H1 (cell line): ENCODE data around the gene USP53. TPM values are rescaled to one million over a fixed set of nuclear protein-coding genes. Genes with fewer than 3 reads are reported as not detected.

Source experiments
- CTCF ChIA-PET: fragments of 300-600 bp; sonication (Branson Sonifier 250); formaldehyde crosslinking; loops from one replicate; lab custom pipeline; 2021; ENCODE audit not compliant: partially characterized antibody; lab: Charles Lee
- POLR2A ChIA-PET: fragments of 300-600 bp; sonication (Branson Sonifier 250); formaldehyde crosslinking; loops from one replicate; lab custom pipeline; 2021; ENCODE audit warnings: inconsistent platforms; ENCODE audit not compliant: partially characterized antibody; lab: Charles Lee
- DNase-seq, 2 experiments: peaks; one replicate each; pipeline versions ENCODE4 v3.0.0 to v3.0.0-alpha.2; 2010 to 2022; ENCODE audit warnings: low spot score in 2 of 2, low read depth in 1 of 2, mixed read lengths in 1 of 2
- FAIRE-seq: peaks from 2 replicates; lab custom pipeline; 2011; peaks lifted over from hg19 to GRCh38; lab: Jason Lieb, UNC
- H2AFZ ChIP-seq: 2 replicates; pipeline ENCODE4 v1.8.1; 2012; ENCODE audit warnings: low read length, inconsistent platforms
- H2AK5ac ChIP-seq: 2 replicates; pipeline ENCODE4 v1.6.1; 2013; ENCODE audit warnings: low read depth, low read length
- H2BK120ac ChIP-seq: replicated peaks from 2 replicates; pipeline ENCODE3; 2013; ENCODE audit warnings: low read depth, low read length, inconsistent platforms
- H2BK12ac ChIP-seq: 2 replicates; pipeline ENCODE4 v1.6.1; 2013; ENCODE audit warnings: low read depth, low read length
- H2BK15ac ChIP-seq: 2 replicates; pipeline ENCODE4 v1.6.1; 2013; ENCODE audit warnings: low read length
- H2BK20ac ChIP-seq: 2 replicates; pipeline ENCODE4 v1.6.1; 2013; ENCODE audit warnings: low read length
- H2BK5ac ChIP-seq: 2 replicates; pipeline ENCODE4 v1.6.1; 2013; ENCODE audit warnings: low read depth, low read length
- H3K14ac ChIP-seq: 2 replicates; pipeline ENCODE4 v1.6.1; 2013; ENCODE audit warnings: inconsistent platforms; ENCODE audit not compliant: insufficient read length
- H3K18ac ChIP-seq: 2 replicates; pipeline ENCODE4 v1.6.1; 2013; ENCODE audit warnings: low read length; ENCODE audit errors: extremely low read depth
- H3K23ac ChIP-seq: 2 replicates; pipeline ENCODE4 v1.6.1; 2013; ENCODE audit warnings: inconsistent platforms; ENCODE audit not compliant: insufficient read length
- H3K23me2 ChIP-seq: 2 replicates; pipeline ENCODE4 v1.6.1; 2013; ENCODE audit warnings: low read depth, low read length
- H3K27ac ChIP-seq: 2 replicates; pipeline ENCODE4 v1.6.1; 2011; ENCODE audit warnings: low read depth, low read length, inconsistent platforms
- H3K27me3 ChIP-seq, 4 experiments: replicated peaks in 1 of 4; 1 replicate in 1 of 4; 2 replicates in 3 of 4; pipeline versions ENCODE4 v1.6.1 to v1.8.1; 2011 to 2013; ENCODE audit warnings: low read length in 3 of 4, mild to moderate bottlenecking in 3 of 4, inconsistent platforms in 2 of 4, mixed read lengths in 2 of 4, moderate library complexity in 1 of 4; ENCODE audit not compliant: control insufficient read depth in 3 of 4, insufficient read depth in 3 of 4; ENCODE audit errors: extremely low read depth in 1 of 4
- H3K36me3 ChIP-seq, 4 experiments: 2 replicates each; pipeline versions ENCODE4 v1.6.1 to v1.8.1; 2011 to 2013; ENCODE audit warnings: mild to moderate bottlenecking in 4 of 4, low read length in 3 of 4, moderate library complexity in 2 of 4, control low read depth in 1 of 4, inconsistent platforms in 1 of 4; ENCODE audit not compliant: insufficient read depth in 4 of 4, control insufficient read depth in 2 of 4
- H3K4ac ChIP-seq: replicated peaks from 2 replicates; pipeline ENCODE3; 2013; ENCODE audit warnings: low read length, low read depth, mixed read lengths, inconsistent platforms; ENCODE audit not compliant: insufficient read length
- H3K4me1 ChIP-seq, 4 experiments: replicated peaks in 1 of 4; 1 replicate in 1 of 4; 2 replicates in 3 of 4; pipeline versions ENCODE4 v1.6.1 to v1.8.1; 2011 to 2013; ENCODE audit warnings: low read length in 3 of 4, inconsistent platforms in 2 of 4, mixed read lengths in 1 of 4; ENCODE audit not compliant: insufficient read depth in 4 of 4, control insufficient read depth in 3 of 4
- H3K4me2 ChIP-seq, 2 experiments: 2 replicates each; pipeline versions ENCODE4 v1.6.1 to v1.8.1; 2011 to 2013; ENCODE audit warnings: low read depth in 2 of 2, low read length in 2 of 2, control low read depth in 1 of 2, inconsistent platforms in 1 of 2, mild to moderate bottlenecking in 1 of 2; ENCODE audit not compliant: insufficient read depth in 1 of 2
- H3K4me3 ChIP-seq, 4 experiments: fragments of 200-600, 300-600 bp in 1 of 4; sonication (generic), shearing (Covaris generic), sonication (Bioruptor Twin) in 1 of 4; 2 replicates each; pipeline versions ENCODE4 v1.5.1 to v1.8.1; 2011 to 2016; ENCODE audit warnings: low read length in 4 of 4, low read depth in 3 of 4, control low read depth in 2 of 4, inconsistent platforms in 2 of 4, mild to moderate bottlenecking in 2 of 4, mixed read lengths in 1 of 4, moderate library complexity in 1 of 4; ENCODE audit not compliant: insufficient read depth in 2 of 4; ENCODE audit errors: extremely low read depth in 1 of 4
- H3K56ac ChIP-seq: replicated peaks from 2 replicates; pipeline ENCODE3; 2013; ENCODE audit warnings: low read depth, mild to moderate bottlenecking, mixed read lengths, low read length, inconsistent platforms; ENCODE audit not compliant: insufficient read length
- H3K79me1 ChIP-seq: 2 replicates; pipeline ENCODE4 v1.6.1; 2013; ENCODE audit warnings: low read depth, low read length, control low read depth
- H3K79me2 ChIP-seq, 2 experiments: 2 replicates each; pipeline versions ENCODE4 v1.6.1 to v1.8.1; 2012 to 2013; ENCODE audit warnings: low read length in 2 of 2, mild to moderate bottlenecking in 2 of 2, inconsistent platforms in 1 of 2; ENCODE audit not compliant: insufficient read depth in 2 of 2, control insufficient read depth in 1 of 2
- H3K9ac ChIP-seq, 4 experiments: replicated peaks in 1 of 4; 1 replicate in 1 of 4; 2 replicates in 3 of 4; pipeline versions ENCODE4 v1.6.1 to v1.8.1; 2011 to 2013; ENCODE audit warnings: low read depth in 3 of 4, low read length in 3 of 4, control low read depth in 2 of 4, mild to moderate bottlenecking in 2 of 4, moderate library complexity in 2 of 4, inconsistent platforms in 1 of 4; ENCODE audit errors: extremely low read depth in 1 of 4
- H3K9me3 ChIP-seq, 2 experiments: 2 replicates each; pipeline versions ENCODE4 v1.6.1 to v1.8.1; 2012 to 2013; ENCODE audit warnings: mild to moderate bottlenecking in 2 of 2, moderate library complexity in 2 of 2, control low read depth in 1 of 2, inconsistent platforms in 1 of 2, low read depth in 1 of 2, low read length in 1 of 2, mixed read lengths in 1 of 2; ENCODE audit not compliant: insufficient read depth in 2 of 2
- H4K20me1 ChIP-seq, 2 experiments: replicated peaks in 1 of 2; 2 replicates each; pipeline versions ENCODE3 to v1.8.1; 2011 to 2013; ENCODE audit warnings: inconsistent platforms in 2 of 2, low read length in 2 of 2, mild to moderate bottlenecking in 1 of 2; ENCODE audit not compliant: insufficient read depth in 2 of 2, control insufficient read depth in 1 of 2
- H4K5ac ChIP-seq: 2 replicates; pipeline ENCODE4 v1.6.1; 2013; ENCODE audit warnings: low read length, low read depth, mixed read lengths, inconsistent platforms; ENCODE audit not compliant: insufficient read length
- H4K8ac ChIP-seq: 2 replicates; pipeline ENCODE4 v1.8.0; 2013; ENCODE audit warnings: mild to moderate bottlenecking, moderate library complexity, low read length, inconsistent platforms; ENCODE audit not compliant: insufficient read depth; ENCODE audit errors: extremely low read depth
- H4K91ac ChIP-seq: replicated peaks from 2 replicates; pipeline ENCODE3; 2013; ENCODE audit warnings: low read length, mixed read lengths, inconsistent platforms; ENCODE audit not compliant: insufficient read length
- CEBPB ChIP-seq: IDR thresholded peaks from 2 replicates; pipeline ENCODE4 v1.6.1; 2012; ENCODE audit warnings: low read depth, low read length
- CHD1 ChIP-seq: IDR thresholded peaks from 2 replicates; pipeline ENCODE4 v1.6.1; 2012; ENCODE audit warnings: low read depth, low read length, improper control_type of control experiment
- FOSL1 ChIP-seq: IDR thresholded peaks from 2 replicates; pipeline ENCODE4 v1.6.1; 2011; ENCODE audit warnings: mild to moderate bottlenecking, low read depth, low read length, moderate library complexity; ENCODE audit not compliant: insufficient read depth
- GTF2F1 ChIP-seq: IDR thresholded peaks from 2 replicates; pipeline ENCODE4 v1.6.1; 2012; ENCODE audit warnings: low read depth, low read length, improper control_type of control experiment, borderline replicate concordance
- HDAC6 ChIP-seq: IDR thresholded peaks from one replicate; pipeline ENCODE4 v1.7.1; 2012; ENCODE audit warnings: low read depth, mild to moderate bottlenecking, inconsistent platforms, low read length, moderate library complexity
- JUND ChIP-seq: IDR thresholded peaks from 2 replicates; pipeline ENCODE4 v1.6.1; 2011; ENCODE audit warnings: mild to moderate bottlenecking, improper control_type of control experiment, low read length
- KDM4A ChIP-seq: IDR thresholded peaks from one replicate; pipeline ENCODE4 v1.7.1; 2012; ENCODE audit warnings: low read depth, mild to moderate bottlenecking, moderate library complexity, low read length, inconsistent platforms; ENCODE audit not compliant: severe bottlenecking
- NRF1 ChIP-seq: IDR thresholded peaks from 2 replicates; pipeline ENCODE4 v1.6.1; 2011; ENCODE audit warnings: mild to moderate bottlenecking, low read depth, low read length, improper control_type of control experiment
- POLR2A ChIP-seq, 2 experiments: IDR thresholded peaks; 1 replicate in 1 of 2; 2 replicates in 1 of 2; pipeline ENCODE4 v1.6.1; 2011; ENCODE audit warnings: low read depth in 2 of 2, low read length in 2 of 2, mild to moderate bottlenecking in 2 of 2; ENCODE audit errors: control extremely low read depth in 1 of 2
- POLR2AphosphoS5 ChIP-seq: IDR thresholded peaks from 2 replicates; pipeline ENCODE4 v1.6.1; 2011; ENCODE audit warnings: low read depth, low read length
- RBBP5 ChIP-seq: IDR thresholded peaks from 2 replicates; pipeline ENCODE4 v1.7.1; 2012; ENCODE audit warnings: low read depth, mild to moderate bottlenecking, inconsistent platforms, low read length, moderate library complexity, borderline replicate concordance
- SIRT6 ChIP-seq: IDR thresholded peaks from one replicate; pipeline ENCODE4 v1.7.1; 2012; ENCODE audit warnings: low read length, inconsistent platforms
- SIX5 ChIP-seq: IDR thresholded peaks from 2 replicates; pipeline ENCODE4 v1.6.1; 2011; ENCODE audit warnings: mild to moderate bottlenecking, low read depth, low read length
- SP1 ChIP-seq: IDR thresholded peaks from 2 replicates; pipeline ENCODE4 v1.6.1; 2011; ENCODE audit warnings: low read depth, low read length
- SP2 ChIP-seq: IDR thresholded peaks from 2 replicates; pipeline ENCODE4 v1.6.1; 2012; ENCODE audit warnings: mild to moderate bottlenecking, low read length, inconsistent platforms
- TAF1 ChIP-seq: IDR thresholded peaks from 2 replicates; pipeline ENCODE4 v1.6.1; 2011; ENCODE audit warnings: mild to moderate bottlenecking, low read depth, low read length
- TAF7 ChIP-seq: optimal IDR thresholded peaks from 2 replicates; pipeline ENCODE3; 2011; ENCODE audit warnings: low read depth, mild to moderate bottlenecking, inconsistent platforms, low read length, moderate library complexity, borderline replicate concordance
- WGBS, 2 experiments: shearing (Covaris generic) in 1 of 2; methylation state at CpG; one replicate each; pipeline versions ENCODE4 v1.1.6 to v1.1.7; 2013 to 2015; ENCODE audit warnings: low lambda C conversion rate in 2 of 2, mixed read lengths in 2 of 2, inconsistent platforms in 1 of 2, low coverage in 1 of 2, missing lambda C conversion rate in 1 of 2; ENCODE audit not compliant: insufficient replicate concordance in 2 of 2, insufficient coverage in 1 of 2, insufficient read length in 1 of 2; ENCODE audit errors: extremely low coverage in 1 of 2, missing lambda C conversion rate in 1 of 2; 5-methylcytosine and 5-hydroxymethylcytosine counted together
- polyA plus RNA-seq, 7 experiments: library from polyadenylated mRNA; depleted of rRNA in 3 of 7; stranded (reverse) in 5 of 7; unstranded in 2 of 7; fragments of >200 nt in 5 of 7; fragments of 200-250 nt in 2 of 7; gene quantifications; 1 replicate in 5 of 7; 2 replicates in 1 of 7; 4 replicates in 1 of 7; pipeline versions ENCODE4 v1.2.1 to v1.2.3, GENCODE V29; 2011 to 2013; ENCODE audit warnings: missing spikeins in 2 of 7, mixed read lengths in 2 of 7
- total RNA-seq: library from RNA; stranded (reverse); fragmentation: NEBNext Ultra II Directional; extraction: Animal tissue kit (Norgen Biotek cat#: 25700); gene quantifications from 2 replicates; pipeline ENCODE4 v1.2.1, GENCODE V29; 2021

USP53 gene
- total and polyA plus RNA-seq, 2 of the 8 experiments (the other 6 are each of a cell fraction or from before 2014, with no cell fraction given) = 2.9 to 14.9 TPM

DNA sequence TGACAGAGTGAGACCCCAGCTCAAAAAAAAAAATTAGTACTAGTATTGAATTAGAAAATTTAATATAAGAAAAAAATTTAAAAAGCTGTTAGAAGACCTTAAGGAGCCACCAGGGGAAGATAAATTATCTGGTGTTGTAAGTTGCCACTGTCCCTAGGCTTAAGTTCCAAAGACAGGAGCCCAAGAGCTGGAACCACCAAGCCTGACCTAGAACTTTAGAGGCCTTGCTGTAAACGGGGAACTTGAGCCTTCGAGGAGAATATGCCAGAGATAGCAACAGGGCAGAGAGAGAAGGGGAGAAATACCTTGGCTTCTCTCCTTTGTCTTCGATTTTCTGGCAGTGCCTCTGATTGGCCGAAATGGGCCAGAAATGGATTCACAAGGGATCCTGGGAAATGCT, 8.9 kb downstream of the USP53 start:
- H4K20me1 ChIP-seq = no peaks in the 10 kb centered on the region
- H3K79me1 ChIP-seq = no peaks in the 10 kb centered on the region
- H2AK5ac ChIP-seq = no peak overlapping the region
- no peak overlapping the region for H2BK120ac ChIP-seq
- H2BK20ac ChIP-seq = no peak overlapping the region
- H3K36me3 ChIP-seq = peaks cover 0 to 11% (median 0%) of the 10 kb centered on the region in 4 experiments; a peak in 2 of 8 replicates
- H2BK12ac ChIP-seq = no peak overlapping the region
- no peak overlapping the region for H3K23ac ChIP-seq
- no peaks in the 10 kb centered on the region for H3K4me1 ChIP-seq
- H3K9ac ChIP-seq = no peak overlapping the region
- no peak overlapping the region for H3K27ac ChIP-seq
- DNase-seq = no peak
- H3K14ac ChIP-seq = no peak overlapping the region
- H4K91ac ChIP-seq = no peak overlapping the region
- H3K9me3 ChIP-seq = no peaks in the 10 kb centered on the region
- H2AFZ ChIP-seq = no peak overlapping the region
- H2BK15ac ChIP-seq = no peak overlapping the region
- ChIA-PET POLR2A (interaction anchor here (0.6 to 3.4 kb wide), 2 partner anchors 8 to 189 kb away, joined by 4 to 10 read pairs; no protein-coding TSS in a partner anchor), CTCF (interaction anchor here (1.2 kb wide), 1 partner anchor 9 kb away, joined by 6 read pairs; the partner anchor contains the start of gene USP53)
- H4K5ac ChIP-seq = no peak overlapping the region
- H3K4me2 ChIP-seq = no peak overlapping the region
- no peak overlapping the region for H3K18ac ChIP-seq
- no peak for FAIRE-seq
- no peaks in the 10 kb centered on the region for H3K23me2 ChIP-seq
- H3K4ac ChIP-seq = no peak overlapping the region
- H3K56ac ChIP-seq = no peak overlapping the region
- H3K4me3 ChIP-seq = no peak overlapping the region
- no peaks in the 10 kb centered on the region for H3K27me3 ChIP-seq
- H2BK5ac ChIP-seq = no peak overlapping the region
- 67% methylated on average over 4 of the region's 4 CpGs; no CpG with 5 or more reads in 1 of the 2 experiments for WGBS, 2 experiments
- no peak overlapping the region for H4K8ac ChIP-seq
- H3K79me2 ChIP-seq = peaks cover 0 to 2% of the 10 kb centered on the region in 2 experiments; a peak in 2 of 4 replicates
- TF ChIP-seq TAF7 (no peak), SIX5 (no peak), JUND (no peak), SP2 (no peak), GTF2F1 (no peak), CHD1 (no peak), SIRT6 (no peak), FOSL1 (no peak), RBBP5 (no peak), TAF1 (no peak), SP1 (no peak), POLR2A (IDR thresholded peaks at IDR 0.05; ENCODE audit: control extremely low read depth in 1 of 2, low read depth in 2 of 2, low read length in 2 of 2) (no peak), CEBPB (no peak), POLR2AphosphoS5 (no peak), KDM4A (no peak), NRF1 (no peak), HDAC6 (no peak)
